HepG2 (cell line): ENCODE results near the gene TP53. TPM values are rescaled to one million over a fixed set of nuclear protein-coding genes. Genes with fewer than 3 reads are reported as not detected.

Experiments
- CAMTA2 ChIP-seq: sonication (generic); formaldehyde crosslinking; IDR thresholded peaks from 2 replicates; pipeline ENCODE4 v1.4.0; 2020; ENCODE audit warnings: mild to moderate bottlenecking, missing genetic modification reagents, borderline replicate concordance
- CBFB ChIP-seq: sonication (generic); formaldehyde crosslinking; IDR thresholded peaks from 2 replicates; pipeline ENCODE4 v1.4.0; 2020; ENCODE audit warnings: missing genetic modification reagents
- CCAR2 ChIP-seq: fragments of 200-400 bp; formaldehyde crosslinking; optimal IDR thresholded peaks from 2 replicates; pipeline ENCODE3; 2018; ENCODE audit warnings: low read depth, mild to moderate bottlenecking, low read length, moderate library complexity
- DNMT1 ChIP-seq: sonication (generic); formaldehyde crosslinking; IDR thresholded peaks from 2 replicates; pipeline ENCODE4 v1.5.1; 2020; ENCODE audit warnings: mild to moderate bottlenecking, missing genetic modification reagents
- HNF4A ChIP-seq: sonication (generic); formaldehyde crosslinking; IDR thresholded peaks from 2 replicates; pipeline ENCODE4 v1.4.0; 2020; ENCODE audit warnings: missing genetic modification reagents
- MAFF ChIP-seq: IDR thresholded peaks from 2 replicates; pipeline ENCODE4 v1.6.1; 2011; ENCODE audit warnings: low read depth, low read length, improper control_type of control experiment
- MAFG ChIP-seq: sonication (generic); formaldehyde crosslinking; IDR thresholded peaks from 2 replicates; pipeline ENCODE4 v1.5.1; 2020; ENCODE audit warnings: mild to moderate bottlenecking, missing genetic modification reagents
- MED13 ChIP-seq: sonication (generic); formaldehyde crosslinking; IDR thresholded peaks from 2 replicates; pipeline ENCODE4 v1.5.0; 2020; ENCODE audit warnings: missing genetic modification reagents
- NCOA2 ChIP-seq: sonication (generic); formaldehyde crosslinking; IDR thresholded peaks from 2 replicates; pipeline ENCODE4 v1.8.0; 2022; ENCODE audit warnings: inconsistent platforms
- NFE2L1 ChIP-seq: sonication (generic); formaldehyde crosslinking; IDR thresholded peaks from 2 replicates; pipeline ENCODE4 v1.4.0; 2020; ENCODE audit warnings: missing genetic modification reagents, mild to moderate bottlenecking, borderline replicate concordance
- NRL ChIP-seq: sonication (generic); formaldehyde crosslinking; IDR thresholded peaks from 2 replicates; pipeline ENCODE4 v1.5.0; 2020; ENCODE audit warnings: missing genetic modification reagents, mild to moderate bottlenecking, moderate library complexity, borderline replicate concordance
- PRDM10 ChIP-seq: sonication (generic); formaldehyde crosslinking; IDR thresholded peaks from 2 replicates; pipeline ENCODE4 v1.4.0; 2020; ENCODE audit warnings: low read depth, missing genetic modification reagents
- SALL2 ChIP-seq: sonication (generic); formaldehyde crosslinking; IDR thresholded peaks from 2 replicates; pipeline ENCODE4 v1.8.1; 2023; ENCODE audit warnings: mild to moderate bottlenecking, missing genetic modification reagents, inconsistent platforms
- TBX3 ChIP-seq: fragments of 450-650 bp; IDR thresholded peaks from 2 replicates; pipeline ENCODE4 v1.6.1; 2017; ENCODE audit warnings: antibody characterized with exemption, mild to moderate bottlenecking, inconsistent platforms, borderline replicate concordance
- THYN1 ChIP-seq: sonication (generic); formaldehyde crosslinking; IDR thresholded peaks from 2 replicates; pipeline ENCODE4 v1.8.1; 2023; ENCODE audit warnings: low read depth, mild to moderate bottlenecking, moderate library complexity, missing genetic modification reagents, borderline replicate concordance
- UBTF ChIP-seq: sonication (generic); formaldehyde crosslinking; IDR thresholded peaks from 2 replicates; pipeline ENCODE4 v1.4.0; 2020; ENCODE audit warnings: mild to moderate bottlenecking, missing genetic modification reagents
- ZBTB25 ChIP-seq: IDR thresholded peaks from 2 replicates; pipeline ENCODE4 v1.6.1; 2018; ENCODE audit warnings: missing genetic modification reagents
- ZMYM4 ChIP-seq: sonication (generic); formaldehyde crosslinking; IDR thresholded peaks from 2 replicates; pipeline ENCODE4 v1.8.1; 2023; ENCODE audit warnings: mild to moderate bottlenecking, missing genetic modification reagents
- ZNF414 ChIP-seq: sonication (generic); formaldehyde crosslinking; IDR thresholded peaks from 2 replicates; pipeline ENCODE4 v1.5.0; 2020; ENCODE audit warnings: missing genetic modification reagents
- ZNF547 ChIP-seq: sonication (generic); formaldehyde crosslinking; IDR thresholded peaks from 2 replicates; pipeline ENCODE4 v1.5.1; 2020; ENCODE audit warnings: mild to moderate bottlenecking, missing genetic modification reagents
- ZNF749 ChIP-seq: sonication (generic); formaldehyde crosslinking; IDR thresholded peaks from 2 replicates; pipeline ENCODE4 v1.8.0; 2022; ENCODE audit warnings: mild to moderate bottlenecking, missing genetic modification reagents, moderate library complexity, borderline replicate concordance
- ZNF777 ChIP-seq: sonication (generic); formaldehyde crosslinking; IDR thresholded peaks from 2 replicates; pipeline ENCODE4 v1.4.0; 2020; ENCODE audit warnings: missing genetic modification reagents
- polyA plus RNA-seq, 8 experiments: library from polyadenylated mRNA; depleted of rRNA in 3 of 8; stranded (reverse) in 7 of 8; unstranded in 1 of 8; fragments of >200 nt; fragmentation: Illumina TruSeq in 4 of 8; extraction: Trizol in 4 of 8; gene quantifications; 2 replicates each; pipeline versions ENCODE4 v1.2.1 to v1.2.3, GENCODE V29; 2011 to 2016; ENCODE audit warnings: low read depth in 4 of 8, missing spikeins in 1 of 8, mixed read lengths in 1 of 8; ENCODE audit not compliant: insufficient read depth in 1 of 8
- total RNA-seq, 5 experiments: library from RNA; depleted of rRNA; stranded (reverse); fragments of >200 nt; fragmentation: Illumina TruSeq; extraction: Trizol; gene quantifications; 2 replicates each; pipeline ENCODE4 v1.2.3, GENCODE V29; 2016; ENCODE audit warnings: low read depth in 1 of 5

The TP53 gene
- total and polyA plus RNA-seq, 2 of the 13 experiments (the other 11 are each of a cell fraction or from before 2014, with no cell fraction given), result 17.1 to 29.9 TPM

- TF ChIP-seq PRDM10 (CRISPR knock-in tag) (no peak; the same call in 1 of the 2 replicates), CBFB (CRISPR knock-in tag) (peak; percentile 79; the same call in 1 of the 2 replicates), ZNF749 (CRISPR knock-in tag) (no peak), NCOA2 (CRISPR knock-in tag) (peak; percentile 69), CAMTA2 (no peak), THYN1 (CRISPR knock-in tag) (no peak), SALL2 (CRISPR knock-in tag) (no peak; the same call in 1 of the 2 replicates), NRL (CRISPR knock-in tag) (no peak; the same call in 1 of the 2 replicates), DNMT1 (no peak), ZMYM4 (peak; percentile 66), ZBTB25 (no peak; the same call in 1 of the 2 replicates), ZNF547 (CRISPR knock-in tag) (peak; percentile 67), CCAR2 (peak; percentile 16), MAFG (CRISPR knock-in tag) (no peak), HNF4A (CRISPR knock-in tag) (peak; percentile 71), UBTF (peak; percentile 64; the same call in 1 of the 2 replicates), ZNF777 (CRISPR knock-in tag) (peak; percentile 53; the same call in 1 of the 2 replicates), TBX3 (no peak), NFE2L1 (CRISPR knock-in tag) (no peak), ZNF414 (CRISPR knock-in tag) (0 out of 2 replicates have a peak, but pooled peaks have one; percentile 6), MED13 (CRISPR knock-in tag) (peak; percentile 89; the same call in 1 of the 2 replicates), MAFF (no peak)
Measured at GRCh38 chr17:7627250-7628121, 59.8 kb downstream of the TP53 start, which contains the start of gene SAT2 (continued).
